Limb (tissue), 2 donors: ENCODE data around the gene PHLDB3.

Source experiments
- DNase-seq, 2 donors: peaks; one replicate each; pipeline ENCODE4 v3.0.0-alpha.2; 2016; ENCODE audit errors: extremely low spot score in 2 of 2

PHLDB3 gene

GRCh38 chr19:43468354-43469159, 36.0 kb downstream of the PHLDB3 start:
- DNase-seq: no peak

- no peak for DNase-seq
Observed at GRCh38 chr19:43467730-43468129, 36.8 kb downstream of the PHLDB3 start.

GRCh38 chr19:43467276-43467675, 37.3 kb downstream of the PHLDB3 start:
- no peak for DNase-seq

- DNase-seq: no peak
Observed at GRCh38 chr19:43466793-43467192, 37.8 kb downstream of the PHLDB3 start.

GRCh38 chr19:43465468-43466120, 39.0 kb downstream of the PHLDB3 start, which contains the start of gene LYPD3:
LYPD3 (minus strand) TSS chr19:43465608; CDS start chr19:43465571, 37 bp downstream.
- peak in 1 of 2 donors; percentile 42 for DNase-seq

- DNase-seq: peak in 1 of 2 donors; percentile 61
Observed at GRCh38 chr19:43464134-43464775, 40.3 kb downstream of the PHLDB3 start.

- peak; percentile 87 to 95 for DNase-seq
Observed at GRCh38 chr19:43463381-43464133, 41.0 kb downstream of the PHLDB3 start.

GRCh38 chr19:43462785-43463380, 41.7 kb downstream of the PHLDB3 start:
- peak in 1 of 2 donors; percentile 33 for DNase-seq

- DNase-seq: no peak
Observed at GRCh38 chr19:43462383-43462782, 42.2 kb downstream of the PHLDB3 start.

GRCh38 chr19:43461303-43461702, 43.2 kb downstream of the PHLDB3 start:
- DNase-seq: no peak

GRCh38 chr19:43460362-43461016, 44.1 kb downstream of the PHLDB3 start:
- no peak for DNase-seq

GRCh38 chr19:43457809-43458208, 46.7 kb downstream of the PHLDB3 start:
- no peak for DNase-seq

GRCh38 chr19:43455321-43456113, 49.0 kb downstream of the PHLDB3 start:
- no peak for DNase-seq

- DNase-seq: no peak
Observed at GRCh38 chr19:43454031-43454430, 50.5 kb downstream of the PHLDB3 start.

- DNase-seq: no peak
Observed at GRCh38 chr19:43452582-43452981, 52.0 kb downstream of the PHLDB3 start.

- DNase-seq: no peak
Observed at GRCh38 chr19:43450545-43450997, 54.0 kb downstream of the PHLDB3 start.

GRCh38 chr19:43447655-43448054, 56.9 kb downstream of the PHLDB3 start:
- DNase-seq: no peak

GRCh38 chr19:43446746-43447489, 57.6 kb downstream of the PHLDB3 start:
- DNase-seq: peak; percentile 76 to 82

GRCh38 chr19:43445426-43445825, 59.1 kb downstream of the PHLDB3 start:
- no peak for DNase-seq
